Measurements from ENCODE around the gene FAT3. TPM values are rescaled to one million over a fixed set of nuclear protein-coding genes. Genes with fewer than 3 reads are reported as not detected.

FAT3 gene
- total RNA-seq, 3 donors from 2014 or later = 0.64 to 5.0 (median 0.66) TPM

- TF ChIP-seq, protein P1, sequence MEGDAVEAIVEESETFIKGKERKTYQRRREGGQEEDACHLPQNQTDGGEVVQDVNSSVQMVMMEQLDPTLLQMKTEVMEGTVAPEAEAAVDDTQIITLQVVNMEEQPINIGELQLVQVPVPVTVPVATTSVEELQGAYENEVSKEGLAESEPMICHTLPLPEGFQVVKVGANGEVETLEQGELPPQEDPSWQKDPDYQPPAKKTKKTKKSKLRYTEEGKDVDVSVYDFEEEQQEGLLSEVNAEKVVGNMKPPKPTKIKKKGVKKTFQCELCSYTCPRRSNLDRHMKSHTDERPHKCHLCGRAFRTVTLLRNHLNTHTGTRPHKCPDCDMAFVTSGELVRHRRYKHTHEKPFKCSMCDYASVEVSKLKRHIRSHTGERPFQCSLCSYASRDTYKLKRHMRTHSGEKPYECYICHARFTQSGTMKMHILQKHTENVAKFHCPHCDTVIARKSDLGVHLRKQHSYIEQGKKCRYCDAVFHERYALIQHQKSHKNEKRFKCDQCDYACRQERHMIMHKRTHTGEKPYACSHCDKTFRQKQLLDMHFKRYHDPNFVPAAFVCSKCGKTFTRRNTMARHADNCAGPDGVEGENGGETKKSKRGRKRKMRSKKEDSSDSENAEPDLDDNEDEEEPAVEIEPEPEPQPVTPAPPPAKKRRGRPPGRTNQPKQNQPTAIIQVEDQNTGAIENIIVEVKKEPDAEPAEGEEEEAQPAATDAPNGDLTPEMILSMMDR (IDR thresholded peaks at IDR 0.05) = no peak
- TF ChIP-seq POLR2AphosphoS5 (IDR thresholded peaks at IDR 0.05) (no peak), POLR2A (IDR thresholded peaks at IDR 0.05) (no peak)
- H3K36me3 ChIP-seq = no peaks in the 10 kb centered on the region
- H3K9me3 ChIP-seq = no peaks in the 10 kb centered on the region
- no peaks in the 10 kb centered on the region for H3K27me3 ChIP-seq
- no peak for DNase-seq (ENCODE audit: low spot score in 2 of 2)
- H3K4me3 ChIP-seq = no peak overlapping the region
- H3K4me1 ChIP-seq = no peaks in the 10 kb centered on the region
- H3K27ac ChIP-seq = no peak overlapping the region
- intact Hi-C loops (cut with DNase I; ENCODE audit: low total_unique reads) = no loop called here
Observed at GRCh38 chr11:92211576-92212167, 12.9 kb upstream of the FAT3 start.

DNA sequence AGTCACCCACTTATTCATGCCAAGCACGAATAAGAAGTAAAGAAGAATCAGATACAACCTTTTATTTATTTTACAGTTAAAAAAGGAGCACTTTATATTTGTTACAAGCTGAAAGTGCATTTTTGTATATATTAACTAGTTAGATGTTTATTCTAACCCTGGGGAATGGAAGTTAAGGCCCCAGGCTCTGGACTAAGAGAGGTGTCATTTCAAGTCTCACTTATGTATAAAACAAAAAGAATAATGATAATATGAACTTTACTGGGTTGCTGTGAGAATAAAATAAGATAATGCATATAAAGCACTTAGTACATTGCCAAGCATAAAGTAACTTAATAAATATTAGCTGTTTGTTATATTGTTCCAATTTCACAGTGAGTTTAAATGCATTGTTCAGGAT, 12.1 kb upstream of the FAT3 start:
- no peak overlapping the region for H3K27ac ChIP-seq
- intact Hi-C loops (cut with DNase I; ENCODE audit: low total_unique reads) = no loop called here
- H3K27me3 ChIP-seq = no peaks in the 10 kb centered on the region
- H3K36me3 ChIP-seq = no peaks in the 10 kb centered on the region
- no peak overlapping the region for H3K4me3 ChIP-seq
- H3K9me3 ChIP-seq = no peaks in the 10 kb centered on the region
- H3K4me1 ChIP-seq = no peaks in the 10 kb centered on the region
- no peak for TF ChIP-seq POLR2A (IDR thresholded peaks at IDR 0.05)
- no peak for TF ChIP-seq POLR2AphosphoS5 (IDR thresholded peaks at IDR 0.05)
- TF ChIP-seq, protein P1 (IDR thresholded peaks at IDR 0.05) = no peak
- no peak for DNase-seq (ENCODE audit: low spot score in 2 of 2)

DNA sequence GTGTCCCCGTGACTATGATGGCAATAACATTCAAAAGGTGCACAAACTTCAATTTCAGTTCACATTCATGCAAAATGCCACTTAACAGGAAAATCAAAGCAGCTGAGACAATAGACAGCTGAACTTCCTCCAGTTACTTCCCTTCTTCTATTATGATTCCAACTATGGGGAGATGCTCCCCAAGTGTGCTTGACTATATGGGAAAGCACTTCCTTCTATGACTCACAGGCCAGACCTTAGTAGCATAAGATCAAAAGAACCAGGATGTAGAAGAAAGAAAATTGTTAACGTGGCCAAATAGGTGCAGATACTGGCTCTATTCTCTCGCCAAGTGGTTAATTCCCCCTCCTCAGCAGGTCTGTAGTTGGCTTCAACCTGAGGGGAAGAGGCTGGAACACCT, 7.8 kb upstream of the FAT3 start:
- Histone ChIP-seq H3K36me3 (no peaks in the 10 kb centered on the region), H3K27me3 (no peaks in the 10 kb centered on the region), H3K4me3 (no peak overlapping the region), H3K4me1 (no peaks in the 10 kb centered on the region), H3K27ac (no peak overlapping the region), H3K9me3 (no peaks in the 10 kb centered on the region)
- TF ChIP-seq POLR2AphosphoS5 (IDR thresholded peaks at IDR 0.05) = no peak
- no peak for TF ChIP-seq POLR2A (IDR thresholded peaks at IDR 0.05)
- TF ChIP-seq, protein P1 (IDR thresholded peaks at IDR 0.05) = no peak
- intact Hi-C loops (cut with DNase I; ENCODE audit: low total_unique reads) = no loop called here
- DNase-seq (ENCODE audit: low spot score in 2 of 2) = no peak

GRCh38 chr11:92219476-92219875, 5.1 kb upstream of the FAT3 start:
- Histone ChIP-seq H3K4me3 (no peak overlapping the region), H3K27me3 (peaks cover 0 to 8% of the 10 kb centered on the region in 2 donors), H3K36me3 (no peaks in the 10 kb centered on the region), H3K9me3 (no peaks in the 10 kb centered on the region), H3K27ac (no peak overlapping the region), H3K4me1 (no peaks in the 10 kb centered on the region)
- no peak for TF ChIP-seq POLR2A (IDR thresholded peaks at IDR 0.05)
- TF ChIP-seq, protein P1 (IDR thresholded peaks at IDR 0.05) = no peak
- no peak for TF ChIP-seq POLR2AphosphoS5 (IDR thresholded peaks at IDR 0.05)
- intact Hi-C loops (cut with DNase I; ENCODE audit: low total_unique reads) = no loop called here
- DNase-seq (ENCODE audit: low spot score in 2 of 2) = no peak

DNA sequence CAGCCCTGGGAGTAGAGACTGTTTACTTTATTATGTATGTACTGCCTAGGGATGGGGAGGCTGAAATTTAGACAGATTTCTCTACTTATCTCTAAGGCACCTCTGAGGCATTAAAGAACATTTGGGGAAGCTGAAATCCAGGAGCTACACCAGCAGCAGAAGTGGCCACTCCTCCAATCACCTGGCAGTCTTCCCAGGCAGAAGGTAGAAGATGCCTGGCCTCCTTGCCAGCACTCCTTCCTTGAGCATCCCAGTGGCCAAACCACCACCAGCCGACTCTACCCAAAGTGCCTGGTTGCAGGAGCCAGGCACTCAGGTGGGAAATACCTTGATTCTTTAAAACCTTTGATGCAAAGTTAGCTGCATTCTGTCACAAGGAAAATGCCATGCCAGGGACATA, 1.9 kb upstream of the FAT3 start:
- no peak overlapping the region for H3K27ac ChIP-seq
- intact Hi-C loops (cut with DNase I; ENCODE audit: low total_unique reads) = no loop called here
- no peak overlapping the region for H3K4me3 ChIP-seq
- no peaks in the 10 kb centered on the region for H3K36me3 ChIP-seq
- peaks cover 0 to 38% of the 10 kb centered on the region in 2 donors for H3K27me3 ChIP-seq
- TF ChIP-seq, protein P1 (IDR thresholded peaks at IDR 0.05) = no peak
- TF ChIP-seq POLR2AphosphoS5 (IDR thresholded peaks at IDR 0.05) (no peak), POLR2A (IDR thresholded peaks at IDR 0.05) (no peak)
- H3K9me3 ChIP-seq = no peaks in the 10 kb centered on the region
- no peaks in the 10 kb centered on the region for H3K4me1 ChIP-seq
- no peak for DNase-seq (ENCODE audit: low spot score in 2 of 2)
